ENCODE measurements around the gene LRRC36. TPM values are rescaled to one million over a fixed set of nuclear protein-coding genes. Genes with fewer than 3 reads are reported as not detected.
A peak's percentile ranks its signal among the peaks of the same experiment; 100 is the strongest.

The LRRC36 gene
- total RNA-seq, 3 donors from 2014 or later = not detected

DNA sequence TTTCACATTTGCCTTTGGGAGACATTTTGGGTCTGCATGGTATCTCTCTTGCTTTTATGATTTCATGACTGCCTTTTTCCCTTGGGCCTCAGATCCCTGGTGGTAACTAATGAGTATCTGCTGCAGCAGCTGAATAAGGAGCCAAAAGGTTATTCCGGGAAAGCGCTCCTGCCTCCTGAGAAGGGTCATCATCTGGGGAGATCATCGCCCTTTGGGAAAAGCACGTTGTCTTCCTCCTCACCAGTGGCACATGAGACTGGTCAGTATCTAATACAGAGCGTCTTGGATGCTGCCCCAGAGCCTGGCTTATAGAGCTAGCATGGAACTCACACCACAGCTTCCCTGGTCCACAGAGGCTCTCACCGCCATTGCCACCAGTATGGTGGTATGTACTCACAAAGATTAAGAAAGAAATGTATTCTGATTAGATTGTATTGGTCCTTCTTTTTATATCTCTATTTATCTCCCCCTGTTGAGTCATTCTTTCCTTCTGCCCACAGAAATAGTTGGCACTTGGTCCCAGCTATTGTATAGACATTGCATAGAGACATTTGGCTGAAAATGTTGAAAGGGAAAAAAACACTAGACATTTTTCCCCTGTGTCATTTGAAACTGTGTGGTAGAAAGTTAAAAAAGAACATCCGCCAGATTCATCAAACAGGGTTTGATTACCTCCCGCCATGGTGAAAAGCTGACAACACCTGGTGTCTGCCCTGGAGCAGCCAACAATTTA, 58.3 kb downstream of the LRRC36 start:
- Mint-ChIP-seq H3K36me3 (ENCODE audit: insufficient read depth) (no peaks in the 10 kb centered on the region), H3K27me3 (ENCODE audit: low read depth) (peaks cover 3% of the 10 kb centered on the region), H3K4me3 (no peak overlapping the region), H3K9me3 (no peaks in the 10 kb centered on the region), H3K4me1 (ENCODE audit: low read depth) (peaks cover 8% of the 10 kb centered on the region)
- ATAC-seq (peak in 1 of 2 donors; percentile 14), DNase-seq (no peak)

DNA sequence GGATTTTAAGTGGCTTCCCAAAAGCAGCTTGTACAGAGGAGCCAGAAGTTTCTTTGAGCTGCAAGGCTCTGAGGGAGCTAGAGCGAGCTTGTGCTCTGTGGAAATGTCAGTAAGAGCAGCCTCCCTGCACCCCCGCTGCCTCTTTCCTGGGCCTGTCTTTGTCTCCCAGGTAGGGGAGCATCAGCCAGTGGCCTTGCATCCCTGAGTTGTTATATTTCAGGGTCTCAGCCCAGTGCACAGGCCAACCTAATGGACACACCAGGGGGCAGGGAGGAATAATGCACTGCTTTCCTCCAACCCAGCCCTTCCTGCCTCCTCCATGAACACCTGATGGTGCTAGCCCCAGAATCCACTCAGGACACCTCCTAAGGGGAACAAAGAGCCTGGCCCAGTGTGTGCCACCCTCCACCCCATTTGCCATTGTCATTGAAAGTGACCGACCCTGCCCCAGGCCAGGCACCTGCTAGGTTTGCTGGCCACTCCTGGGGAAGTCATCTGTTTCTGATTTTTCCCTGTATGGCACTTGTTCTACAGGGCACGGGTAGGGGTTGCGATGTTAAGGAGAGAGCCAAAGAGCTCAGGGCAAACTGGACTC, 60.3 kb downstream of the LRRC36 start:
- H3K9me3 Mint-ChIP-seq = no peaks in the 10 kb centered on the region
- ATAC-seq = no peak
- DNase-seq = no peak
- peaks cover 7% of the 10 kb centered on the region for H3K27me3 Mint-ChIP-seq (ENCODE audit: low read depth)
- peaks cover 8% of the 10 kb centered on the region for H3K4me1 Mint-ChIP-seq (ENCODE audit: low read depth)
- H3K36me3 Mint-ChIP-seq (ENCODE audit: insufficient read depth) = no peaks in the 10 kb centered on the region
- H3K4me3 Mint-ChIP-seq = no peak overlapping the region

DNA sequence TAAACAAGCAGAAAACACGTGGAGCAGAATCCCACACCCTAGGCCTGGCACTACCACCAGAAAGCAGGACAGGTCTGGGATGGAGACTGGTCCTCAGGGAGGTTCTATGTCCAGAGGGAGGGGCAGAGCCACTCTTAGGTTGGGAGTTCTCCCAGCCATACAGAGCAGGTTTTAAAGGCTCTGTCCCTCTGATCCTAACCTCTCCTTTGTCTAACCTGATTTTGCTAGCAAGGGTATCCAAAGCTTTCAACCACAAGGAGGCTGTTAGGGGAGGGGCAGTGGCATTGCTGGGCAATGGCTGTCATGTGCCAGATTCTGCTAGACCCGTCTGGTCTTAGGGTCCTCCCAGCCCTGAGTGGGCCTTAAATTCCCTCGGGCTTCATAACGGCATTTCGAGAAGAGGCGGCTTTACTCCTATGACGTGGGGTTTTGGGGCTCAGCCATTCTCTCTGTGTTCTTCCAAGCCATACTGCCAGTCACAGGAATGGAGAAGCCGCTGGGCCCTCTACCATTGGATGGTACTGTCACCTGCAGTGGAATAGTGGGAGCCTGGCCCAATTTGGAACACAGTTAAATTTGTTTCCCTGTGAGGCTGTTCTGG, 61.0 kb downstream of the LRRC36 start:
- ATAC-seq (no peak), DNase-seq (no peak)
- Mint-ChIP-seq H3K36me3 (ENCODE audit: insufficient read depth) (no peaks in the 10 kb centered on the region), H3K27me3 (ENCODE audit: low read depth) (peaks cover 13% of the 10 kb centered on the region), H3K9me3 (no peaks in the 10 kb centered on the region), H3K4me1 (ENCODE audit: low read depth) (peaks cover 8% of the 10 kb centered on the region), H3K4me3 (no peak overlapping the region)

DNA sequence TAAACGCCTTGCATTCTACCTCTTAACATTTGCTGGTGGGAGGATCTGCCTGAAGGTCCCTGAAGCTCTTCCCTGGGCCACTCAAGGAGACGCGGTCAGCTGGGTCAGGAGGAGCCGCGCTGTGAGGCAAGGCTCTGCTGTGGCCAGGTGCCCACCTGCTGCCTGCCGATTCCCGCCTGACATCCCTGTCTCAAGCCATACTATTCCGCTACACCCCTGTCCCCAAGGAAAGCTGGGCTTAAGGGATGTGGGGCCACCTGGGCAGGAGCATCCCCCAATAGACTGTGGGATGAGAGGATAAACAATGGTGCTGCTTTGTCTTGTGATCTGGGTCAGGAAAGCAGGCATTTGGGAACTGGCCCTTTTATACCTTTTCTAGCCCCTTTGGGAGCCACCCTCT, 61.6 kb downstream of the LRRC36 start:
- H3K4me1 Mint-ChIP-seq (ENCODE audit: low read depth) = peaks cover 8% of the 10 kb centered on the region
- no peaks in the 10 kb centered on the region for H3K9me3 Mint-ChIP-seq
- peaks cover 14% of the 10 kb centered on the region for H3K27me3 Mint-ChIP-seq (ENCODE audit: low read depth)
- H3K4me3 Mint-ChIP-seq = no peak overlapping the region
- H3K36me3 Mint-ChIP-seq (ENCODE audit: insufficient read depth) = no peaks in the 10 kb centered on the region
- ATAC-seq (no peak), DNase-seq (no peak)

DNA sequence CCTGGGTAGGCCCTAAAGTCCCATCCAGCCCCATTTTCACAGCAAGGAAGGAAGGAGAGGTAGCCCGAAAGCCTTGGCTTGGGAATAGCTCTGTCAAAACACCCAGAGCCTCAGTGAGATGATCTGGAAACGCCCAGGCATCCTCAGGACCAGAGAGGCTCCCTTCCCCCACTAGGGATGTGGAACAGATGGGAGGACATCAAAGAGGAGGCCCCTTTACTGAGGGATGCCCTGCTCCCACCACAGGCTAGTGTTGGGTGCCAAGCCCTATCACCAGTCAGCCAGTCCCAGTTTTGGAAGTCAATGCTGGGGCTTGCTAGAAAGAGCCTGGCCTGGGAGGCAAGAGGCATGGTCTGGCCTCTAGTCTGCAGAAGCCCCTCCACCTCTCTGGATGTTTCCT, 62.0 kb downstream of the LRRC36 start:
- H3K36me3 Mint-ChIP-seq (ENCODE audit: insufficient read depth) = no peaks in the 10 kb centered on the region
- peaks cover 10% of the 10 kb centered on the region for H3K4me1 Mint-ChIP-seq (ENCODE audit: low read depth)
- DNase-seq = no peak
- no peaks in the 10 kb centered on the region for H3K9me3 Mint-ChIP-seq
- H3K4me3 Mint-ChIP-seq = no peak overlapping the region
- no peak for ATAC-seq
- peaks cover 15% of the 10 kb centered on the region for H3K27me3 Mint-ChIP-seq (ENCODE audit: low read depth)

DNA sequence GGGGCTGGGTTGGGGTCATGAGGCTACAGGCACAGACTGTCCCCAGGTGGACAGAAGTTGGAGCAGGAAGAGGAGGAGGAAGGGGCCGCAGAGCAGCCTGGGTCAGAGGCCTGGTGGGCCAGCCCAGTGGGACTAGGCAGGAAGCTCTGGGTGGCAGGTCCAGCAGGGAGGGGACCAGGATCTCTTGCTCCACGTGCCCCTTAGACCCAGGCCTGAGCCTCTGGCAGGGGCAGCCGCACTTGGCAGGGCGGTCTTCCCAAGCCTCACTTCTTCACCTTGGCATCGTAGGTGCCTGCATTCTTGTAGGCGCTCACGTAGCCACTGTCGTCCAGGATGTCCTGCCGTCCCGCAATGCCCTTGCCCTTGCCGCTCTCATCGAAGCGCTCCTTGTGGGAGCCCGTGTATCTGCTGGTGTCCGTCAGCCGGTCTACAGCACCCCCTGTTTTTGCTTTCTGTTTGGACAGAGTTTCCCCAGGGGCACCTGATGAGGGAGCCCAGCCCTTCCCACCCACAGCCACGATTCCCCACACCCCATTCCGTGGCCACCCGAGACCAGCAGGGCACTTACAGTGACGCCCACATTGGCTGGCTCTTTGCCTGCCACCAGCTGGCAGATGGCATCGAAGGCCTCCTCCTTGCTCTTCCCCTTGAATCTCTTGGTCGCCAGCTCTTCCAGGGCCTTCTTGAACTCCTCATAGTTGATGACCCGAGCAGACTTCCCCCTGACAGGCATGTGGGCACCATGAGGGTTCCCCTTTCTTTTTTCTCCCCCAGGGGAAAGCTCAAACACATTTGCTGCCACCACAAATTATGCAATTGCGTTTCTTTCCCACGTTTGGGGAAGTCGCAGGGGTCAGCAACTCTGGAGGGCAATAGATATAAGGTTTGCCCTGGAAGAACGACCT, 63.5 kb downstream of the LRRC36 start:
- Mint-ChIP-seq H3K9me3 (no peaks in the 10 kb centered on the region), H3K4me1 (ENCODE audit: low read depth) (peaks cover 13% of the 10 kb centered on the region), H3K4me3 (no peak overlapping the region), H3K27me3 (ENCODE audit: low read depth) (peaks cover 24% of the 10 kb centered on the region), H3K36me3 (ENCODE audit: insufficient read depth) (no peaks in the 10 kb centered on the region)
- DNase-seq = no peak
- no peak for ATAC-seq

DNA sequence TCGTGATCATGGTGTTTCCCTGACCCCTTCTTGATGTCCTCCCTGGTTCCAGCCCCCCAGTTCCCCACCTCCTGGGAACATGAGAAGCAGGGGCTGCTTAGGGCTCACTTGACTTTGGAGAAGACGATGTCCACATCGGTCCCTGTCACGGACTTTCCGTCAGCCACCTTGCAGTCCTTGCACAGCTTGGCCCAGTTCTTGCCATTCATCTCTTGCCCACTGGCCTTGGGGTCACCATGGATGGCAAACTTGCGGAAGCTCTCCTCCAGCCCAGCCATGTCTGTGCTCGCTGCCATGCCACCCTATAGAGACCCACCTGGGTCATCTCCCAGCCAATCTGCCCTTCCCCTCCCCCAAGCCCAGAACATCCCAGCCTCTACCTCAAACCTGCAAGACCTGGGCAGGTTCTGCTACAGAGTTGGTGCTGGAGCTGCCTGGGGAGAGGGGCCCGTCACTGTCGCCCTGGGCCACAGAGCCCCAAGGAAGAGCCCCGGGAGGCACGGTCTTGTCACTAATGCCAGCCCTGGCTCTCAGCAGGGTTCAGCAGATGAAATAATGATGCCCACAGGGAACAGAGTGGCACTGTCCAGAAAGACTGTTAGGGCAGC, 64.3 kb downstream of the LRRC36 start:
- DNase-seq (no peak), ATAC-seq (no peak)
- Mint-ChIP-seq H3K36me3 (ENCODE audit: insufficient read depth) (no peaks in the 10 kb centered on the region), H3K9me3 (no peaks in the 10 kb centered on the region), H3K4me3 (no peak overlapping the region), H3K27me3 (ENCODE audit: low read depth) (peaks cover 31% of the 10 kb centered on the region), H3K4me1 (ENCODE audit: low read depth) (peaks cover 10% of the 10 kb centered on the region)

DNA sequence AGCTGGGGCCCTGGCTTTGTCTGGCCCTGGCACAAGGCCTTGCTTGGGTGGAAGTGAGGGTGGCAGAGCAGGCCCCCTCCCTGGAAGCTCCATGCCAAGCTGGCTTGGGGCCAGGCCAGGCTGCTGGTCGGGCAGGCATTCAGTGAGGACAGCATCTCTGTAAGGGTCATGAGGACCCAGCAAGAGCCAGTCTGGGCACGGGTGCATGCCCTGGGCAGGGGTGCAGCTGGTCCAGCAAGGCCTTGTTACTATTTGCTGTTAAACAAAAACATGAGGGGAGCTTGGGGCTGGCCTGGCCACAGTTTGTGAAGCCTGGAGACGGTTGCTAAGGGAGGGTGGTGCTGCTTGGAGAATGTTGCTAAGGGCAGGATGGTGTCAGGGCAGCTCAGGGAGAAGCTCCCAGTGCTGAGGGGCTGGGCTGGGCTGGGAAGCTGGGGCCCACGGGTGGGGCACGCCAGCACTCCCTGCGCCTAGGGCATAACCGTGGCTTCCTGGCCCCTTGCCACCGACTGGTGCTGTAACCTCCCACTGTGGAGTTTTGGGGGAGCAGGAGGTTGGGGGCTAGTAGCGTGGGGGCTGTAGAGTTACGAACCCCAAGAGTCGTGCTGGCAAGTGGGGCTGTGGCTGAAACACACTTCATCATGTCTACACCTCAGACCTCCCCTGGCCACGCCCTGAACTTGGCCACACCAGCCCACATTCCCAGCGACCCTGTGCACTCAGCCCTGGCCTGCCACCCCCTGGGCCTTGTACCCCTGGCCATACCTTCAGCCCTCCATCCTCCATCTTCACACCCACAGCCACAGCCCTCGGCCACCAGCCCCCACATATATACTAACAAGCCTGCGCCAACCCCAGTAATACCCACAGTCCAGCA, 65.0 kb downstream of the LRRC36 start:
- peaks cover 10% of the 10 kb centered on the region for H3K4me1 Mint-ChIP-seq (ENCODE audit: low read depth)

DNA sequence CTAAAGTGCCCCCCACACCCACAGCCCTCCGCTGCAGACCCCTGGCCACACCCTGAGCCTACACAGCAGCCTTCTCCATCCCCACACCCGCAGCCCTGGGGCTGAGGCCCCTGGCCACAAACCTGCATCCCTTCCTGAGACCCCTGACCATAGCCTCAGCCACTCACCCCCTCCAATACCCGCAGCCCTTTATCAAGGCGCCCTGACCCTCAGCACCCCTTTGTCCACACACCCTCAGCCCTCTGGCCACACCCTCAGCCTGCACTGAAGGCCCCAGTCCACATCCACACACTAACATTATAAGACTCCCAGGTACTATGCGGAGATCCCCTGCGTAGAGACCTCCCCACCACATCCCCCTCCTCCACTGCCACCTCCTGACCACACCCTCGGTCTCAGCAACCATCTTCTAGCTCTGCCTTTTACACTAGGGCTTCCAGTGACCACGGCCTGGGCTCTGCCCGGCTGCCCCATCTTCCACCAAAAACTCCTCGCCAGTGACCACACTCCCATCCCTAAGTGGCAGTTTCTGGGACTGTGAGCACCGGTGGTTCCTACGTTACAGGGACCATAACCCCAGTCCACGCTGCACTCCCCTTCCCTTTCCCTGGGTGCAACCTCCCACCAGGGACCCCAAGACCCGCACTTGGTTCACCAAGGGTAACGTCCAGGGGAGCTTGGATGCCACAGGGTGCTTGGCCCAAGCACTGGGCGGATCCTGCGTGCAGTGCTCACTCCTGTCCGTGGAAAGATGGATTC, 65.9 kb downstream of the LRRC36 start:
- Mint-ChIP-seq H3K4me1 (ENCODE audit: low read depth) (peaks cover 10% of the 10 kb centered on the region), H3K36me3 (ENCODE audit: insufficient read depth) (no peaks in the 10 kb centered on the region), H3K9me3 (no peaks in the 10 kb centered on the region), H3K27me3 (ENCODE audit: low read depth) (peaks cover 37% of the 10 kb centered on the region), H3K4me3 (no peak overlapping the region)
- DNase-seq (no peak), ATAC-seq (no peak)

More for the DNA sequence above, 65.0 kb downstream of the LRRC36 start:
- Mint-ChIP-seq H3K4me3 (no peak overlapping the region), H3K9me3 (no peaks in the 10 kb centered on the region), H3K36me3 (ENCODE audit: insufficient read depth) (no peaks in the 10 kb centered on the region), H3K27me3 (ENCODE audit: low read depth) (peaks cover 33% of the 10 kb centered on the region)
- DNase-seq (no peak), ATAC-seq (no peak)

DNA sequence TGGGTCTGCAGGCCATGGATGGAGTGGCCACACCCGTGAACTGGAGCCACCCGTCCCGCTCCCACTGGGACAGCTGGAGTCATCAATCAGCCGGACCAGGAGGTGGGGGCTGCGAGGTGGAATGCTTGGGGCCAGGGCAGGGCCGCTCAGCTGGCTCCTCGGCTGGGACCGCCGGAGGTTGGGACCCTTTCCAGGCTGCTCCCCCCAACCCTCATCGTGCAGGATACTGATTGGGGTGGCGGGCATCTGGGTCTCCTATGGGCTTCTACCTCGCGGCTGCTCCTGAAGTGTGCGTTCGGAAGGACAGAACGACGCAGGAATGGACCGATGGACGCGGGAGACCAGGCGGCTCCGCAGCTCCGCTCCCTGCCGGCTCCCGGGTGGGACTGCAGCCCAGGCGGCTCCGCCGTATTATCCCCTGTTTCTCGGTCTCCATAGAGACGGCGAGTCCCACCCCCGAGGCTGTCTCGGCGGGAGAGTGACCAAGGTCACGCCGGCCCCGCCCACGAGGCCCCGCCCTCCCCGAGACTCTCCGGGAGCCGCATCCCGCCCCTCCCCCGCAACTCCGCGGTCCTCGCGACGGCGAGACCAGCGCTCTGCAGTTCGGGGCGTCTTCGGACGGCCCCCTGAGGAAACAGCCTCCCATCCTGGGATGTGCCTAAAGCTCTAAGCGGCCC, 66.6 kb downstream of the LRRC36 start, which contains the start of gene TPPP3:
TSS of gene TPPP3 (minus strand) at position 388 of the 677 bp plus-strand sequence. CDS start 2,387 bp downstream, outside the sequence.
- Mint-ChIP-seq H3K9me3 (no peaks in the 10 kb centered on the region), H3K4me1 (ENCODE audit: low read depth) (peaks cover 10% of the 10 kb centered on the region), H3K27me3 (ENCODE audit: low read depth) (peaks cover 39% of the 10 kb centered on the region), H3K36me3 (ENCODE audit: insufficient read depth) (no peaks in the 10 kb centered on the region), H3K4me3 (peak within 1 kb of the TSS; percentile 67)
- peak; percentile 53 to 69 for ATAC-seq
- DNase-seq = no peak

DNA sequence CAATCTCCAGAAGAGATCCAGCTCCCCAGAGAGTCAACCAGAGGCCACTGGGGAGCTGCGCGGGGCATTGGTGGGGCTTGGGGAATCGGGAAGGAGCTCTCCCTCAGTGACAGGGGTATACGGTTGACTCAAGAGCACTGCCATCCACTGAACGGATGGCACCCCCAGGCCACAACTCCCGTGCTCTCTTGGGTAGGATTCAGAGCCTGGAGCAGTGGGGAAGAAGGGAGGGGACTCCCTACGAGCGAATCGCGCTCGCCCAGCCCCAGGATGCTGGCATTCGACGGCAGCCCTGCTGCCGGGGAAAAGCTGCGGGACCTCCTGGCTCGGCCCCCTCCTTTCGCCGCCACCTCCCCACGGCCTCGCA, 67.2 kb downstream of the LRRC36 start:
- peaks cover 10% of the 10 kb centered on the region for H3K4me1 Mint-ChIP-seq (ENCODE audit: low read depth)
- peaks cover 41% of the 10 kb centered on the region for H3K27me3 Mint-ChIP-seq (ENCODE audit: low read depth)
- H3K4me3 Mint-ChIP-seq = peak overlapping the region; percentile 67
- H3K36me3 Mint-ChIP-seq (ENCODE audit: insufficient read depth) = no peaks in the 10 kb centered on the region
- DNase-seq (no peak), ATAC-seq (peak; percentile 22 to 32)
- no peaks in the 10 kb centered on the region for H3K9me3 Mint-ChIP-seq

All from activated T-cell treated with anti-CD3 and anti-CD28 coated beads, Interleukin-2, amount 50 U/mL, for 4 hours (primary cell).